Femur (tissue), 1 donor: ENCODE data around the gene GRAMD1C.

Experiments used
- DNase-seq: peaks from one replicate; pipeline ENCODE4 v3.0.0-alpha.2; 2017

Gene GRAMD1C

GRCh38 chr3:113867506-113867905 is 28.9 kb downstream of the GRAMD1C start:
- DNase-seq, result no peak

- DNase-seq, result no peak
Observed at GRCh38 chr3:113873293-113873692, 34.7 kb downstream of the GRAMD1C start.

- no peak for DNase-seq
Observed at GRCh38 chr3:113873814-113874526, 35.4 kb downstream of the GRAMD1C start.

GRCh38 chr3:113878403-113878802 is 39.8 kb downstream of the GRAMD1C start:
- DNase-seq, result no peak

GRCh38 chr3:113885050-113885449 is 46.5 kb downstream of the GRAMD1C start:
- no peak for DNase-seq

- DNase-seq, result no peak
Observed at GRCh38 chr3:113890256-113890900, 51.8 kb downstream of the GRAMD1C start.

GRCh38 chr3:113894927-113895326 is 56.3 kb downstream of the GRAMD1C start:
- no peak for DNase-seq

- DNase-seq, result no peak
Observed at GRCh38 chr3:113895964-113896363, 57.4 kb downstream of the GRAMD1C start.

GRCh38 chr3:113896930-113897329 is 58.3 kb downstream of the GRAMD1C start:
- no peak for DNase-seq

GRCh38 chr3:113897373-113897777 is 58.8 kb downstream of the GRAMD1C start:
- DNase-seq, result no peak

- no peak for DNase-seq
Observed at GRCh38 chr3:113898892-113899291, 60.3 kb downstream of the GRAMD1C start.

GRCh38 chr3:113906568-113907140 is 68.1 kb downstream of the GRAMD1C start:
- DNase-seq, result no peak

- no peak for DNase-seq
Observed at GRCh38 chr3:113908133-113908532, 69.5 kb downstream of the GRAMD1C start.

- no peak for DNase-seq
Observed at GRCh38 chr3:113910966-113911365, 72.4 kb downstream of the GRAMD1C start.

- DNase-seq, result no peak
Observed at GRCh38 chr3:113912552-113913236, 74.1 kb downstream of the GRAMD1C start.

GRCh38 chr3:113914646-113915045 is 76.1 kb downstream of the GRAMD1C start:
- no peak for DNase-seq

- no peak for DNase-seq
Observed at GRCh38 chr3:113927556-113927955, 89.0 kb downstream of the GRAMD1C start.

- no peak for DNase-seq
Observed at GRCh38 chr3:113946831-113947230, 108.2 kb downstream of the GRAMD1C start.

GRCh38 chr3:113947372-113948014 is 108.9 kb downstream of the GRAMD1C start, which contains the start of gene ZDHHC23:
ZDHHC23 (plus strand) TSS chr3:113948013; CDS start chr3:113948803, 790 bp downstream.
- peak; percentile 71 for DNase-seq

- peak; percentile 30 for DNase-seq
Observed at GRCh38 chr3:113948015-113948917, 109.7 kb downstream of the GRAMD1C start.

GRCh38 chr3:113952921-113953320 is 114.3 kb downstream of the GRAMD1C start:
- no peak for DNase-seq

GRCh38 chr3:113953677-113954076 is 115.1 kb downstream of the GRAMD1C start:
- DNase-seq, result no peak
